ENCODE data around the gene NAT16.
"Not testable (repeated sequence)": the region's sequence is repeated elsewhere in the genome, so short reads cannot be mapped to it uniquely, and the experiment has no call there.

The NAT16 gene

DNA sequence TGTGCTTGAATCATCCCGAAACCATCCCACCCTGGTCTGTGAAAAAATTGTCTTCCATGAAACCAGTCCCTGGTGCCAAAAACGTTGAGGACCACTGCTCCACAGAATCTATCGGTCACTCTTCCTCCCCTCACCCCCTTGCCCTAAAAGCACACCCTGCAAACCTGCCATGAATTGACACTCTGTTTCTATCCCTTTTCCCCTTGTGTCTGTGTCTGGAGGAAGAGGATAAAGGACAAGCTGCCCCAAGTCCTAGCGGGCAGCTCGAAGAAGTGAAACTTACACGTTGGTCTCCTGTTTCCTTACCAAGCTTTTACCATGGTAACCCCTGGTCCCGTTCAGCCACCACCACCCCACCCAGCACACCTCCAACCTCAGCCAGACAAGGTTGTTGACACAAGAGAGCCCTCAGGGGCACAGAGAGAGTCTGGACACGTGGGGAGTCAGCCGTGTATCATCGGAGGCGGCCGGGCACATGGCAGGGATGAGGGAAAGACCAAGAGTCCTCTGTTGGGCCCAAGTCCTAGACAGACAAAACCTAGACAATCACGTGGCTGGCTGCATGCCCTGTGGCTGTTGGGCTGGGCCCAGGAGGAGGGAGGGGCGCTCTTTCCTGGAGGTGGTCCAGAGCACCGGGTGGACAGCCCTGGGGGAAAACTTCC, 54.0 kb downstream of the NAT16 start:
- no peak for DNase-seq

- no peak for DNase-seq
Measured at GRCh38 chr7:101124376-101125056, 55.6 kb downstream of the NAT16 start.

GRCh38 chr7:101123703-101124068, 56.4 kb downstream of the NAT16 start:
- DNase-seq = no peak

DNA sequence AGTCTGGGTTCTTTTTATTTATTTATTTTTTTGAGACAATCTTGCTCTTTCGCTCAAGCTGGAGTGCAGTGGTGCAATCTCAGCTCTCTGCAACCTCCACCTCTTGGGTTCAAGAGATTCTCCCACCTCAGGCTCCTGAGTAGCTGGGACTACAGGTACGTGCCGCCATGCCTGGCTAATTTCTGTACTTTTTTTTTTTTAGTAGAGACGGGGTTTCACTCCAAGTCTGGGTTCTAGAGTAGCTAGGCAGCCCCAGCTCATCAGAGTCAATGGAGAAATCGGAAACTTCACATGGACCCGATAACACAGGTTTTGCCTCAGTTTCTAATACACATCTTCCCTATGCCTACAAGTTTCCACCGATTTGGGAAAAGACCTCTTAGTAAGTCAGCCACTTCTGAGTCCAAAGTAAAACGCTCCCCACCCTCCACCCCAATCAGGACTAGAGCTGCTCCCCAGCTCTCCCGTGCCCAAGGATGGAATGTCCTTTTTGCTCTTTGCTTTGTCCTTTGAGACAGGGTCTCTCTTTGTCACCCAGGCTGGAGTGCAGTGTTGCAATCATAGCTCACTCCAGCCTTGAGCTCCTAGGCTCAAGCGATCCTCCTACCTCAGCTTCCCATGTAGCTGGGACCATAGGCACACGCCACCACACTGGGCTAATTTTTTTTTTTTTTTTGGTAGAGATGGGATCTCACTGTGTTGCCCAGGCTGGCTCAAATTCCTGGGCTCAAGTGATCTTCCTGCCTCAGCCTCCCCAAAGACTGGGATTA, 57.0 kb downstream of the NAT16 start:
- no peak for DNase-seq

- DNase-seq = no peak
Measured at GRCh38 chr7:101121991-101122932, 57.8 kb downstream of the NAT16 start.

DNA sequence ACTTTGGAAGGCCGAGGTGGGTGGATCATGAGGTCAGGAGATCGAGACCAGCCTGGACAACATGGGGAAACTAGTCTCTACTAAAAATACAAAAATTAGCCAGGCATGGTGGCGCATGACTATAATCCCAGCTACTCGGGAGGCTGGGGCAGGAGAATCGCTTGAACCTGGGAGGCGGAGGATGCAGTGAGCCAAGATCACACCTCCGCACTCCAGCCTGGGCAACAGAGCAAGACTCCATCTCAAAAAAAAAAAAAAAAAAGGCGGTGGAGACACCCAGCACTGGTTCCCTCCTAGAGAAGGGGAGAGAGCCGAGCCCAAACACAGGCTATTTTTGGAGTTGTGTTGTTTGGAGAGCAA, 58.5 kb downstream of the NAT16 start:
- DNase-seq = not testable (repeated sequence)

All from activated naive CD4-positive, alpha-beta T cell treated with Interleukin-2 at 50 U/mL for 16 hours (primary cell).